COLO668 (cell line): ENCODE data around the gene PHLDB2.
"Not testable (repeated sequence)": the region's sequence is repeated elsewhere in the genome, so short reads cannot be mapped to it uniquely, and the experiment has no call there.

Experiments
- DNase-seq: peaks from one replicate; lab custom pipeline; 2025; ENCODE audit not compliant: unreplicated experiment; lab: John Stamatoyannopoulos, UW

Gene PHLDB2

GRCh38 chr3:111859061-111859973 is at the start of gene PHLDB2:
Gene PHLDB2 (plus strand): TSS chr3:111859265. CDS start chr3:111884078, 24,813 bp downstream.
- DNase-seq, result peak; percentile 56

GRCh38 chr3:111810909-111811308 is 48.2 kb upstream of the PHLDB2 start:
- DNase-seq, result no peak

GRCh38 chr3:111811811-111812210 is 47.3 kb upstream of the PHLDB2 start:
- no peak for DNase-seq

- no peak for DNase-seq
Measured at GRCh38 chr3:111812701-111813100, 46.4 kb upstream of the PHLDB2 start.

GRCh38 chr3:111813441-111813840 is 45.6 kb upstream of the PHLDB2 start:
- DNase-seq, result no peak

GRCh38 chr3:111813979-111814378 is 45.1 kb upstream of the PHLDB2 start:
- no peak for DNase-seq

GRCh38 chr3:111816771-111817170 is 42.3 kb upstream of the PHLDB2 start:
- DNase-seq, result not testable (repeated sequence)

GRCh38 chr3:111819927-111820326 is 39.1 kb upstream of the PHLDB2 start:
- no peak for DNase-seq

GRCh38 chr3:111820651-111821050 is 38.4 kb upstream of the PHLDB2 start:
- no peak for DNase-seq

GRCh38 chr3:111821891-111822290 is 37.2 kb upstream of the PHLDB2 start:
- DNase-seq, result no peak

GRCh38 chr3:111822804-111823203 is 36.3 kb upstream of the PHLDB2 start:
- no peak for DNase-seq

- no peak for DNase-seq
Measured at GRCh38 chr3:111823341-111823855, 35.7 kb upstream of the PHLDB2 start.

- DNase-seq, result no peak
Measured at GRCh38 chr3:111824351-111824750, 34.7 kb upstream of the PHLDB2 start.

- no peak for DNase-seq
Measured at GRCh38 chr3:111827871-111828270, 31.2 kb upstream of the PHLDB2 start.

GRCh38 chr3:111828530-111828929 is 30.5 kb upstream of the PHLDB2 start:
- DNase-seq, result no peak

- DNase-seq, result no peak
Measured at GRCh38 chr3:111829023-111829422, 30.0 kb upstream of the PHLDB2 start.

- peak; percentile 2 for DNase-seq
Measured at GRCh38 chr3:111831840-111832239, 27.2 kb upstream of the PHLDB2 start.

GRCh38 chr3:111837112-111837511 is 22.0 kb upstream of the PHLDB2 start:
- no peak for DNase-seq

- DNase-seq, result no peak
Measured at GRCh38 chr3:111838133-111838532, 20.9 kb upstream of the PHLDB2 start.

- no peak for DNase-seq
Measured at GRCh38 chr3:111846039-111846438, 13.0 kb upstream of the PHLDB2 start.

- DNase-seq, result no peak
Measured at GRCh38 chr3:111846717-111847116, 12.3 kb upstream of the PHLDB2 start.

GRCh38 chr3:111848283-111848682 is 10.8 kb upstream of the PHLDB2 start:
- DNase-seq, result no peak

GRCh38 chr3:111848778-111849177 is 10.3 kb upstream of the PHLDB2 start:
- DNase-seq, result no peak
